Measurements from ENCODE around the gene PAPPA. TPM values are rescaled to one million over a fixed set of nuclear protein-coding genes. Genes with fewer than 3 reads are reported as not detected.

PAPPA gene
- total and polyA plus RNA-seq, 9 of the 15 experiments (the other 6 are each of a cell fraction or from before 2014, with no cell fraction given), result 0.06 to 0.18 (median 0.11) TPM

- TF ChIP-seq AFF1 (IDR thresholded peaks at IDR 0.05; ENCODE audit: low read depth in 1 of 2, partially characterized antibody in 2 of 2), result peak in 1 of 2 experiments; percentile 54
- TF ChIP-seq, protein P1, sequence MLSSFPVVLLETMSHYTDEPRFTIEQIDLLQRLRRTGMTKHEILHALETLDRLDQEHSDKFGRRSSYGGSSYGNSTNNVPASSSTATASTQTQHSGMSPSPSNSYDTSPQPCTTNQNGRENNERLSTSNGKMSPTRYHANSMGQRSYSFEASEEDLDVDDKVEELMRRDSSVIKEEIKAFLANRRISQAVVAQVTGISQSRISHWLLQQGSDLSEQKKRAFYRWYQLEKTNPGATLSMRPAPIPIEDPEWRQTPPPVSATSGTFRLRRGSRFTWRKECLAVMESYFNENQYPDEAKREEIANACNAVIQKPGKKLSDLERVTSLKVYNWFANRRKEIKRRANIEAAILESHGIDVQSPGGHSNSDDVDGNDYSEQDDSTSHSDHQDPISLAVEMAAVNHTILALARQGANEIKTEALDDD (IDR thresholded peaks at IDR 0.05), result peak; percentile 70; the same call in 1 of the 2 replicates
- no peak for TF ChIP-seq RBM34 (IDR thresholded peaks at IDR 0.05; ENCODE audit: borderline replicate concordance, insufficient read depth, low read length)
- TF ChIP-seq, protein P2, sequence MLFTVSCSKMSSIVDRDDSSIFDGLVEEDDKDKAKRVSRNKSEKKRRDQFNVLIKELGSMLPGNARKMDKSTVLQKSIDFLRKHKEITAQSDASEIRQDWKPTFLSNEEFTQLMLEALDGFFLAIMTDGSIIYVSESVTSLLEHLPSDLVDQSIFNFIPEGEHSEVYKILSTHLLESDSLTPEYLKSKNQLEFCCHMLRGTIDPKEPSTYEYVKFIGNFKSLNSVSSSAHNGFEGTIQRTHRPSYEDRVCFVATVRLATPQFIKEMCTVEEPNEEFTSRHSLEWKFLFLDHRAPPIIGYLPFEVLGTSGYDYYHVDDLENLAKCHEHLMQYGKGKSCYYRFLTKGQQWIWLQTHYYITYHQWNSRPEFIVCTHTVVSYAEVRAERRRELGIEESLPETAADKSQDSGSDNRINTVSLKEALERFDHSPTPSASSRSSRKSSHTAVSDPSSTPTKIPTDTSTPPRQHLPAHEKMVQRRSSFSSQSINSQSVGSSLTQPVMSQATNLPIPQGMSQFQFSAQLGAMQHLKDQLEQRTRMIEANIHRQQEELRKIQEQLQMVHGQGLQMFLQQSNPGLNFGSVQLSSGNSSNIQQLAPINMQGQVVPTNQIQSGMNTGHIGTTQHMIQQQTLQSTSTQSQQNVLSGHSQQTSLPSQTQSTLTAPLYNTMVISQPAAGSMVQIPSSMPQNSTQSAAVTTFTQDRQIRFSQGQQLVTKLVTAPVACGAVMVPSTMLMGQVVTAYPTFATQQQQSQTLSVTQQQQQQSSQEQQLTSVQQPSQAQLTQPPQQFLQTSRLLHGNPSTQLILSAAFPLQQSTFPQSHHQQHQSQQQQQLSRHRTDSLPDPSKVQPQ (CRISPR knock-in tag; IDR thresholded peaks at IDR 0.05; ENCODE audit: borderline replicate concordance), result no peak
- peak; percentile 93 for TF ChIP-seq REST (IDR thresholded peaks at IDR 0.05; ENCODE audit: borderline replicate concordance)
- no peak for TF ChIP-seq REST (CRISPR knock-in tag; IDR thresholded peaks at IDR 0.05; ENCODE audit: low read depth)
- TF ChIP-seq JUND (IDR thresholded peaks at IDR 0.05; ENCODE audit: borderline replicate concordance, low read depth, low read length), result no peak
- 0 out of 3 replicates have a peak, but pooled peaks have one; percentile 37 for TF ChIP-seq JUND (tag; IDR thresholded peaks at IDR 0.05; ENCODE audit: borderline replicate concordance, low read depth, low read length)
- TF ChIP-seq ZNF24 (IDR thresholded peaks at IDR 0.05), result peak; percentile 53; the same call in 1 of the 2 replicates
- no peak for TF ChIP-seq BCOR (IDR thresholded peaks at IDR 0.05)
- no peak for TF ChIP-seq TRIM28 (IDR thresholded peaks at IDR 0.05)
Measured at GRCh38 chr9:116355153-116355921, 201.7 kb downstream of the PAPPA start (continued).
